GM19438 (cell line): ENCODE measurements around the gene RNU4-1.
"Not testable (repeated sequence)": the region's sequence is repeated elsewhere in the genome, so short reads cannot be mapped to it uniquely, and the experiment has no call there.

Experiments used
- ATAC-seq: cut with Tn5 transposase; IDR thresholded peaks from one replicate; pipeline ENCODE4 v1.9.1; 2021; ENCODE audit warnings: low read depth; ENCODE audit not compliant: unreplicated experiment

Gene RNU4-1

DNA sequence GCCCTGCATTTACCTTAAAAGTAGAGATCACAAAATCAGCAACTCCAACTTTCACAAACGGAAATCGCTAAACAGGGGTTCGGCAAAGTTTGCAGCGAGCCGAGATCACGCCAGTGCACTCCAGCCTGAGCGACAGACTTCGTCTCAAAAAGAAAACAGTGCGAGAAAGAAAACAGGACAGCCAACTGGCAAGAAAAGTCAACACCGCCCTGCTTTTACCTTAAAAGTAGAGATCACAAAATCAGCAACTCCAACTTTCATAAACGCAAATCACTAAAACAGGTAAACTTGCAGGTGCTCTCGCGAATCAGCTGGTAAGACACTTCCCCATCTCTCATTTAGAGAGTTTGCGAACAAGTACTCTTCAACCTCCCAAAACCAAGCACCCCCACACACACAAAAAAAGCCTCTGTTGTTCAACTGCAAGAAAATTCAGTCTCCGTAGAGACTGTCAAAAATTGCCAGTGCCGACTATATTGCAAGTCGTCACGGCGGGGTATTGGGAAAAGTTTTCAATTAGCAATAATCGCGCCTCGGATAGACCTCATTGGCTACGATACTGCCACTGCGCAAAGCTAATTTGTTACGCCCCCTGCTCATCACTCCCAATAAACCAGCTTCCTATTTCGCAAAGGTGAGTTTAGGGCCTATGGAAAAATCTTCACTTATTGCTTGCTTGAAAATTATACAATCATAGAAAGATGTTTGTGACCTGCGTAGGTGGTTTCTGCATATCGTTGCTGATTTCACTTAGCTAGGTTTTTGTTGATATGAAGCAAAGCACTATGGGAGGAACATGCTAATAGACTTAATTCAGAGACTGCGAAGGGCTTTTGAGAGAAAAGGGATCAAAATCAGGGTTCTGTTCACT, at the start of gene RNU4-1:
TSS of gene RNU4-1 (minus strand) at position 577 of the 871 bp plus-strand sequence.
- peak; percentile 51 for ATAC-seq

DNA sequence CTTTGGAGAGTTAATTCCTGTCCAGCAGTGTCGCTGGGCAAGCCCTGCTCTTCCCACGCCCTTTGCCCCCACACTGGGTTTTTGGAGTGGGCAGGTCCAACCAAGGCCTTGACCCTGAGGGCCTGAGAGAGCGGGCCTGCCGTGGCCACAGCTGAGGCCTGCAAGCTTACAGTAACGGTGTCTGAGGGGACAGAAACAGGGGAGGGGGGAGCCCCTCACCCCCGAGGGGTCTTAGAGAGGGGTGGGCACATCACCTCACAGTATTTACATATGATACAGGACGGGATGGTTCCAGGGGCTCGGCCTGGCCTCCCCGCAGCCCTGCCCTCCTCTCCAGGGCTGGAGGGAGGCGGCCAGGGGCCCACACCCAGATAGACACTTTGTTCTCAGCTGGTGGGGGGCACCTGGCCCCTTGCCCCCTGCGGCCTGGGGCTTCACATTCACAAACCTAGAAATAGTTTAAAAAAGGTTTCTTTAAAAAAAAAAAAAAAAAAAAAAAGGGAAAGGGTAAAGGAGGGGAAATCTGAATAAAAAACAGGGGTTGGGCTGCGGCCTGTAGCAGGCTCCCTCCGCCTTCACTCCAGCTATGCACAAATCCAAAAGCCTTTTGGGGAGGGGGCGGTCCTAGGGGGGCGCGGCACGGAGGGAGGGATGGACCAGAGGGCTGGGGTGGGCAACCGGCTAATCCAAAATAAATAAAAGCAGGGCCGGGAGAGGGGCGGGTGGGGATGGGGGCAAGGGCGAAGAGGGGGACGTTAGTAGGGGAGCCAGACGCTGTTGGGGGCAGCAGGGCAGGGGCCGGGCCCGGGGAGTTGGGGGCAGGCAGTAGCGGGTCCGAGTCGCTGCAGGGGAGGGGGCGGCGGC, 49.4 kb upstream of the RNU4-1 start:
- ATAC-seq, result no peak

DNA sequence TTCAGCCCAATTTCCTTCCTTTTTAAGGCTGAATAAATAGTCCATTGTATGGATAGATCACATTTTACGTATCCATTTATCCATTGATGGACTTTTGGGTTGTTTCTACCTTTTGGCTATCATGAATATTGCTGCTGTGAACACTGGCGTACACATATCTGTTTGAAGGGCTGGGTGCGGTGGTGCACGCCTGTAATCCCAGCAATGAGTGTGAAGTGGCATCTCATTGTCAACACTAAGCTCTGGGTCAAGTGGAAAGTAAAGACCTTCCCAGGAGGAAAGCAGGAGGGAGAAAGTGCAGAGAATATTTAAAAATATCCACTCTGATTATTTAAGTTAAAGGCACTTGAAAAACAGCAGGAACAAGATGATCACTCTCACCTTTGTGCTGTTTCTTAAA, 46.2 kb upstream of the RNU4-1 start:
- no peak for ATAC-seq

DNA sequence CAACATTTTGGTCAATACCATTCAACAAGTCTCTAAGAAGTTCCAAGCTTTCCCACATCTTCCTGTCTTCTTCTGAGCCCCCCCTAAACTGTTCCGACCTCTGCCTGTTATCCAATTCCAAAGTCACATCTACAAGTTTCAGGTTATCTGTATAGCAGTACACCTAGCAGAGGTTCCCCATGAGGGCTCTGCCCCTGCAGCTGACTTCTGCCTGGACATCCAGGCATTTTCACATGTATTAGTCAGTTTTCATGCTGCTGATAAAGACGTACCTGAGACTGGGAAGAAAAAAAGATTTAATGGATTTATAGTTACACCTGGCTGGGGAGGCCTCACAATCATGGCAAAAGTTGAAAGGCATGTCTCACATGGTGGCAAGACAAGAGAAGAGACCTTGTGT, 44.7 kb upstream of the RNU4-1 start:
- ATAC-seq, result no peak

DNA sequence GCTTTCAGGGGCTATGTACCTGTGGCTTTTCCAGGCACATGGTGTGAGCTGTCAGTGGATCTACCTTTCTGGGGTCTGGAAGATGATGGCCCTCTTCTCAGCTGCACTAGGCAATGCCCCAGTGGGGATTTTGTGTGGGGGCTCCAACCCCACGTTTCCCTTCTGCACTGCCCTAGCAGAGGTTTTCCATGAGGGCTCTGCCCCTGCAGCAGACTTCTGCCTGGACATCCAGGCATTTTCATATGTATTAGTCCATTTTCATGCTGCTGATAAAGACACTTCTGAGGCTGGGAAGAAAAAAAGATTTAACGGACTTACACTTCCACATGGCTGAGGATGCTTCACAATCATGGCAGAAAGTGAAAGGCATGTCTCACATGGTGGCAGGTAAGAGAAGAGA, 43.4 kb upstream of the RNU4-1 start:
- ATAC-seq, result not testable (repeated sequence)

DNA sequence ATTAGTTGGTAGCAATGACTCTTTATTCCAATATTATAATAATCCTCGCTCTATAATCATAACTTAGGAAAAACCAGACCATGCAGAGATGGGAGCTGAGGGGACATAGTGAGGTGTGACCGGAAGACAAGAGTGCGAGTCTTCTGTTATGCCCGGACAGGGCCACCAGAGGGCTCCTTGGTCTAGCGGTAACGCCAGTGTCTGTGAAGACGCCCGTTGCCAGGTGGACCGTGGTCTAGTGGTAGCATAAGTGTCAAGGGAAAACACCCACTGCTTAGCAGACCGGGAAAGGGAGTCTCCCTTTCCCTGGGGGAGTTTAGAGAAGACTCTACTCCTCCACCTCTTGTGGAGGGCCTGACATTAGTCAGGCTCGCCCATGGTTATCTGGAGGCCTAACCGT, 42.4 kb upstream of the RNU4-1 start:
- not testable (repeated sequence) for ATAC-seq

DNA sequence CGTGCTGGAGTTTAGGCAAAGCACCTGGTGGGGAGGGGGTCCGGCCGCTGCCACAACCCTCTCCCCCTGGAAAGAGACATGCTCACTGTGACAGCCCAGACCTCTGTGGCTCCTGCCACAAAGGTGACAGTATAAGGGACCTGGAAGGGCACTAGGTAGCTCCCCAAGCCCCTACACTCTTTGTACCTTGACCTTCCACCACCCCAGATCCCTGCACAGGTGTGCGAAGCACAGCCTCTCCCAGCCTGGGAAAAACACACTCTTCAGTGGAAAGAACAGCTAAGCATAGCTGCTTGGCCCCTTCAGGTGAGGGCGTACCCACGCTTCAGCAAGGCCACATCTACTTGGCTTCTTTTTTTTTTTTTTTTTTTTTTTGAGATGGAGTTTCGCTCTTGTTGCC, 39.5 kb upstream of the RNU4-1 start:
- no peak for ATAC-seq

DNA sequence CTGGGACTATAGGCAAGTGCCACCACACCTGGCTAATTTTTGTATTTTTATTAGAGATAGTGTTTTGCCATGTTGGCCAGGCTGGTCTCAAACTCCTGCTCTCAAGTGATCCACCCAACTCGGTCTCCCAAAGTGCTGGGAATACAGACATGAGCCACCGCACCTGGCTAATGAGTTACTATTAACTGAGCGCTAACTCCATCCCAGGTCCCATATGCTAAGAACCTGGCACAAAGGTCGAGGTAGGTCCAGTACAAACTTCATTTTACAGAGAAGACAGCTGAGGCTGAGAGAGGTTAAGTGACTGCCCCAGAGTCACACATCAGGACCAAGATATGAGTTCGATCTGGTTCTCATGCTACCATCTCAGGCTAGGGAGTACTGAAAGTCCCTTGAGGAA, 39.0 kb upstream of the RNU4-1 start:
- ATAC-seq, result no peak

DNA sequence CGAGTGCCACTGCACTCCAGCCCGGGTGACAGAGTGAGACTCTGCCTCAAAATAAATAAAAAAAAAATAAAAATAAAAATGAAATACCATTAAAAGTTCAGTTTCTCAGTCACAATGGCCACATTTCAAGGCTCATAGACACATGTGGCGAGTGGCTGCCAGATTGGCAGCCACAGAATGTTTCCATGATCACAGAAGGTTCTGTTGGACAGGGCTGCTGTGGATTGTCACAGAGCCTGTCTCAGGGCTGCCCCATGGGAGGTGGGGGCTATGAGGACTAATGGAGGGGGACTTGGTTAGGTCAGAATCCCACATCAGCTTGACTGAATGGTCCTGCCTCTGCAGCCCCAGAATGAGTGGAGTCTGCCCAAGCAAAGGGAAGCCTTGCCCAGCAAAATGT, 38.4 kb upstream of the RNU4-1 start:
- ATAC-seq, result no peak

DNA sequence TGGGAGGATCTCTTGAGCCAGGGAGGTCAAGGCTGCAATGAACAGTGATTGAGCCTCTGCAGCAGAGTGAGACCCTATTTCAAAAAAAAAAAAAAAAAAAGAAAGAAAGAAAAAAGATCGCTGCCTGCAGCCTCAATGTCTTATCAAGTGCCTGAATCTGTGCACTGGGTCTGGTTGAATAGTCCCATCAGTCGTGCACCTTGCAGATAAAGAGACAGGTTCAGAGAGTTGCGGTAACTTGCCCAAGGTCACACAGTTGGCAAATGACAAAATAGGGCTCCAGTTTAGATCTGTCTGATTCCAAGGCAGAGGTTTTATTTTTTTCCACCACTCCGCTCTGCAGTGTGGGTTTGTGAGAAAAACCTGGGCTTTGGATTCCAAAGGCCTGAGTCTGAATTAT, 35.2 kb upstream of the RNU4-1 start:
- ATAC-seq, result no peak

DNA sequence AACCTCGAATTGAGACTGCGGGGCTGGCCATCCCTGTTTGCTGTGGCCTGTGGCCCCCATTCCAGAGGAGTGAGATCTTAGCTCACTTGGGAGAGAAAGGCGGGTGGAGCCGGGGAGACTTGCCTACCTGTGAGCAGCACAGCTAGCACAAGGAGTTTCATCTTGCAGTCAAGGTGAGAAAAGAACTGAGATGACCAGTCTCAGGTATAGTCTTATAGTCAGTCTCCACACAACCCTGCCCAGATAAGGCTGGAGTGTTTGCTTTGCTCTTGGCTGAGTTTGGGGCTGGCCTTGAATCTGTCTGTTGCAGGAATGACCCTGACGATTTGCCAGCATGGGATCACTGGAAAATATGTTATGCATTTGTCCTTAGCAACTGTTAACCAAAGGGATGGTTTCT, 34.6 kb upstream of the RNU4-1 start, which contains the start of gene PLA2G1B:
TSS of gene PLA2G1B (minus strand) at position 187 of the 400 bp plus-strand sequence. CDS start at position 161, 26 bp downstream.
- ATAC-seq, result no peak

DNA sequence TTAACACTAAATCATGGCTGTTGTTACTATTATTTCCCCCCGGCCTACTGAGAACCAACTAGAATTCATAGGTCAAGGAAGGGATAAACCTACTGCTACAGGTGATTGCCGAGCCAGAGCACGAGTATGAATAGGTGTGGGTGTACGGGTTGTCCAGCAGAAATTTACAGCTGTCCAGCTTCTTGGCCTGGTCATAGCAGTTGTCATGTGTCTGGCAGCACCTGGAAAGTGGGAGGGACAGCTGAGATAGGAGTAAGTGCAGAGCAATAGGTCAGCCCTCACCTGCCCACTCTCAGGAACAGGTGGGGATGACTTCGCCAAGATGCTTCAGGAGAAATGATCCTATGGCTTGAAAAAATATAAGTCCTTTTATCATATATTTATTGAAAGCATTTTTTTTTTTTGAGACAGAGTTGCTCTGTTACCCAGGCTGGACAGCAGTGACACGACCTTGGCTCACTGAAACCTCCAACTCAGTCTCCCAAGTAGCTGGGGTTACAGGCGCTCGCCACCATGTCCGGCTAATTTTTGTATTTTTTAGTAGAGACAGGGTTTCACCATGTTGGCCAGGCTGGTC, 31.9 kb upstream of the RNU4-1 start:
- no peak for ATAC-seq

DNA sequence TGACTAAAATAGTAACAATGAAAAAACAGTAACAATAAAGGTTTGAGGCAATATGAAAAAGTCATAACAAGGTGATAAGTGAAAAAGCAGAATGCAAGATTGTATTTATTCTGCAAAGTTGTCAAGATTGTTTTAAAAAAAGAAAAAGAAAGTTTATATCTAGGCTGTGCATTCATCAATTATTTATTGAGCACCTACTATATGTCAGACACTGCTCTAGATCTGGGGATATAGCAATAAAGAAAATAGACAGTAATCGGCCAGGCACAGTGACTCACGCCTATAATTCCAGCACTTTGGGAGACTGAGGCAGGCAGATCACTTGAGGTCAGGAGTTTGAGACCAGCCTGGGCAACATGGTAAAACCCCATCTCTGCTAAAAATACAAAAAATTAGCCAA, 30.7 kb upstream of the RNU4-1 start:
- ATAC-seq, result no peak

DNA sequence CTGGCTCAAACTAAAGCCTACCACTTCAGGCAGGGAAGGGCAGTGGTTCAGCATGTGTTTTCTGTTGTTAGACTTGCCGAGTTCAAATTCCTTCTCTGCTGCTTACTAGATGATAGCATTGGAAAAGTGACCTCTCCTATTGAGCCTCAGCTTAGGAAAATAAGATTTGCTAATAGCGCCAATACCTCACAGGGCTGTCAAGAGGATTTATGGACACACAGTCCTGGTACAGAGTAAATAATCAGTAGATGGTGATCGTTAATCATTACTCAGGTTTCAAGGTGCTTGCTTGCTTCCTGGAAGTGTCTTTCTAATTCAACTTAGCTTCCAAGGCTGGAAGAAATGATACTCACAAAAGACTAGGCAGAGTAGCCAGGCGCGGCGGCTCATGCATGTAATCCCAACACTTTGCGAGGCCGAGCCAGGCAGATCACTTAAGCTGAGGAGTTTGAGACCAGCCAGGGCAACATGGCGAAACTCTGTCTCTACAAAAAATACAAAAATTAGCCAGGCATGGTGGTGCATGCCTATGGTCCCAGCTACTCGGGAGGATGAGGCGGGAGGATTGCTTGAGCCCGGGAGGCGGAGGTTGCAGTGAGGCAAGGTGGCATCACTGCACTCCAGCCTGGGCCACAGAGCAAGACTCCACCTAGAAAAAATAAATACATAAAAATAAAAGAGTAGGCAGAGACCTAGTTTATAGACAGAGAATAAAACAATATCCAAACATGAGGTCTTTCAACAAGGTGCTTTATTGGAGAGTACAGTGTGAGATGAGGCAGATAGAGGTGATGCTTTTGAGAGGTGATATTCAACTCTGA, 28.6 kb upstream of the RNU4-1 start:
- no peak for ATAC-seq

DNA sequence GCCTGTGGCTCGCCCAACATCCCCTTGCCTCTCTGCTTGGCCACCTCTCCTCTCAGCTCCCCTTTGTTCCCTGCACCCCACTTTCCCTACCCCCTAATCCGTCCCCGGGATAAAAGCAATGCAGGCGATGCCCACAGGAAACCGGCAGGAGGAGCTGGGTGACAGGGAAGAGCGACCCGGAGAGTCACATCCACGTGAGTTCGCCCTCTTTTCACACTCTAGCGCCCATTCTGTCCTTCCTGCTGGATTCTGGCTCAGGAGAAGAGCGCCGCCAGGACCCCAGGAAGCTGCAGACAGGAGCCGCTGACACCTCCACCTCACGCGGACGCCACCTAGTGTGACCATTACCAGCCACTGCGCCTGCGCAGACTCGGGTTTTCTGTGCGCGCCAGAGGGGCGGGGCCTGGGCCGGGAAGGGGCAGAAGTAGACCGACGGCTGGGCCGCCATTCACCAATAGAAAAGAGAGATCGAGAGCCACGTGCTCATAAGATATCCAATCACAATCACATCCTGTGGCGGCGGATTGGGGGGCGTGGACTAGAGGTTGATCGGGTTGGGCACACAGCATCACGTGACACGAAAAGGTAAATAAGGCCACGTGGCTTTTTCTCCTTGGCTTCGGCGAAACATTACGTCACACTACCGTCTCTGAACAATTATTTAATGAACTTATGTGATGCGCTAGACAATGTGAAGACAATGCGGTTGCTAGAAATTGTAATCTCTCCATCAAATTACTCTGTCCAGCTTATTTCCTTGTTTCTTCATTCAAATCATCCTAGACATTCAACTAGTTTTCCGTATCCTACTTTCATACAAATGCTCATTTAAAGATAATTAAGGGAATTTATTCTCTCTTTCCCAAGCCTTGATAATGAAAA, 24.4 kb upstream of the RNU4-1 start:
- peak; percentile 99 for ATAC-seq

DNA sequence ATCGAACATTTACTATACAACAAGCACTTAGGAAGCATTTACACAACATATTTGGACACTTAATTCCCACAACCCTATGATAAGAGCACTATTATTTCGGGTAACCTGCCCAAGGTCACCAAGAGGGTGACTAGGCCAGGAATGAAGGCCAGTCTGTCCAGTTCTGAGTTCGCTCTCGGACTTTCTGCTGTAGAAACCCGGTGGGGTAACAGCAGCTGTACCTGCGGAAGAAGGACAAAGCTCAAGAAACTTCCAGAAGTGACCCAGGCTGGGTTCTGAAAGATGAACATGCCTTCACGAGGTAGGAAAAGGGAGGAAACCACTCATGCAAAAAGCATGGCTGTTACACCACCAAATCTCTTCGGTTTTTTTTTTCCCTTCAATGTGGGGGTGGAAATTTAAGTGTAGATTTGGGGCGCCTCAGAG, 23.8 kb upstream of the RNU4-1 start:
- ATAC-seq, result no peak

DNA sequence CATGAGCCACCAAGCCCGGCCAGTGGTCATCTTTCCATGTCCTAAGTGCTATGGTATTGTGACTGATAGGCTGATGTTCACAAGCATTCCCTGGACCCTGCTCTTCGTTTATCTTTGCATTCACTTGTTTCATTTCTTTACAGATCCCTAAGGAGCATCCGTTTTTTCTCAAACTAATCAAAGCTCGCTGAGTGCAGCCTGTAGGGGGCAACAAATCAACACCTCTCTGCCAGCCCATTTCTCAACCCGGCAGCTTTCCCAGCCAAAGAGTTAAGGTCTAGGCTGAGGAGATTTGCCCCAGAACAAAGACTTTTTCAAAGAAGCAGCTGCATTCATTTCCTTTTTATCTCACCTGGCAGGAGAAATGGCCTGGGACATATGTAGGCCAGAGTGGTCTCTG, 21.2 kb upstream of the RNU4-1 start:
- no peak for ATAC-seq

DNA sequence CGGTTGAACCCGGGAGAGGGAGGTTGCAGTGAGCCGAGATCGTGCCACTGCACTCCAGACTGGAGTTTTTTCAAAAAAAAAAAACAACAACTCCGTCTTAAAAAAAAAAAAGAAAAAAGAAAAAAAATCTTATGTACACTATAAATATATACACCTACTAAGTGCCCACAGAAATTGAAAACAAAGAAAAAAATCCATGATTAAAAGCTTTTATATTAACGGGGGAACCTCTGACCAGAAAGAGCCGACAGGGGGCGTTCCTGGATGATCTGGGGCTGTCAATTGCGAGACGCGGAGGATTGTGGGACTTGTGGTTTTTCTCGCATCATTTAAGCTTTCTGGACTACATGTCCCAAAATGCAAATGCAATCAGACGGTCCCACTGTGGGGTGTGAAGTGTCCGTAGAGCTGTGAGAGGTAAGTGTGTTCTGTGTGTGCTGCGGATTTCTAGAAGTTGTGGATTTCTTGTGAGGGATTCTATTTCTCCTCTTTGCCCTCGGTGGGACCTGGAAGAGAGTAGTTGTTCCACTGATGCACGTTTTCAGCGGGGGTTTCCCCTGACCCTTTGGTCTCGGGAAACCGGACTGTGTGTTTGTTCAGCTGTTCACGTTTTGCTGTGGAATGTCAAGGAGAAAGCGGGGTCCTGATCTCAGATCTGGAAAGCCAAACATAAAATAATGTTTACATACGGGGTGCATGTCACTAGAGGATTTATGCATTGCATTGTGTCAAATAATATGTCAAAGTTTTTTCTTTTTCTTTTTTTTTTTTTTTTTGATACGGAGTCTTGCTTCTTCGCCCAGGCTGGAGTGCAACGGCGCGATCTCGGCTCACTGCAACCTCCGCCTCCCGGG, 9.2 kb upstream of the RNU4-1 start, which contains the start of gene SIRT4:
TSS of gene SIRT4 (plus strand) at position 360 of the 854 bp plus-strand sequence. CDS start 1,241 bp downstream, outside the sequence.
- peak; percentile 93 for ATAC-seq

DNA sequence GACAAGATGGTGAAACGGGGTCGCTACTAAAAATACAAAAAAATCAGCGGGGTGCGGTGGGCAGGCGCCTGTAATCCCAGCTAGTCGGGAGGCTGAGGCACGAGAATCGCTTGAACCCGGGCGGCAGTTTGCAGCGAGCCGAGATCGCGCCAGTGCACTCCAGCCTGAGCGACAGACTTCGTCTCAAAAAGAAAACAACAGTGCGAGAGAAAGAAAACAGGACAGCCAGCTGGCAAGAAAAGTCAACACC, 701 bp downstream of the RNU4-1 start:
- peak; percentile 4 for ATAC-seq
